HepG2 (cell line): ENCODE results near the gene NAA38. TPM values are rescaled to one million over a fixed set of nuclear protein-coding genes. Genes with fewer than 3 reads are reported as not detected.

Source experiments
- ETV5 ChIP-seq: IDR thresholded peaks from 2 replicates; pipeline ENCODE4 v1.6.1; 2018; ENCODE audit warnings: missing biosample characterization, missing genetic modification reagents, inconsistent platforms, borderline replicate concordance
- FOXP4 ChIP-seq: sonication (generic); formaldehyde crosslinking; IDR thresholded peaks from 2 replicates; pipeline ENCODE4 v1.4.0; 2020; ENCODE audit warnings: missing genetic modification reagents
- MEIS1 ChIP-seq: sonication (generic); formaldehyde crosslinking; IDR thresholded peaks from 2 replicates; pipeline ENCODE4 v1.9.0; 2021; ENCODE audit warnings: mild to moderate bottlenecking, missing genetic modification reagents, moderate library complexity, borderline replicate concordance
- NCOA1 ChIP-seq: sonication (generic); formaldehyde crosslinking; IDR thresholded peaks from 2 replicates; pipeline ENCODE4 v1.9.0; 2021; ENCODE audit warnings: missing genetic modification reagents
- NFRKB ChIP-seq: fragments of 450-650 bp; IDR thresholded peaks from 2 replicates; pipeline ENCODE4 v1.6.1; 2017
- PBX2 ChIP-seq: IDR thresholded peaks from 2 replicates; pipeline ENCODE4 v1.6.1; 2016; ENCODE audit warnings: control low read depth
- RXRB ChIP-seq: IDR thresholded peaks from 2 replicates; pipeline ENCODE4 v1.6.1; 2016; ENCODE audit warnings: borderline replicate concordance, missing genetic modification reagents, missing compliant biosample characterization
- SIX4 ChIP-seq: sonication (generic); formaldehyde crosslinking; IDR thresholded peaks from 2 replicates; pipeline ENCODE4 v1.4.0; 2020; ENCODE audit warnings: missing genetic modification reagents
- STAG1 ChIP-seq: sonication (generic); formaldehyde crosslinking; IDR thresholded peaks from 2 replicates; pipeline ENCODE4 v1.4.0; 2020; ENCODE audit warnings: missing genetic modification reagents
- TBX3 ChIP-seq: fragments of 450-650 bp; IDR thresholded peaks from 2 replicates; pipeline ENCODE4 v1.6.1; 2017; ENCODE audit warnings: antibody characterized with exemption, mild to moderate bottlenecking, inconsistent platforms, borderline replicate concordance
- ZBTB39 ChIP-seq: sonication (generic); formaldehyde crosslinking; IDR thresholded peaks from 2 replicates; pipeline ENCODE4 v1.5.0; 2020; ENCODE audit warnings: missing genetic modification reagents
- ZFP91 ChIP-seq: sonication (generic); formaldehyde crosslinking; IDR thresholded peaks from 2 replicates; pipeline ENCODE4 v1.9.0; 2022; ENCODE audit warnings: missing genetic modification reagents, mild to moderate bottlenecking, borderline replicate concordance
- ZNF274 ChIP-seq: sonication (generic); formaldehyde crosslinking; IDR thresholded peaks from 2 replicates; pipeline ENCODE4 v1.5.1; 2020; ENCODE audit warnings: mild to moderate bottlenecking, missing genetic modification reagents
- ZNF704 ChIP-seq: sonication (generic); formaldehyde crosslinking; IDR thresholded peaks from 2 replicates; pipeline ENCODE4 v1.8.1; 2023; ENCODE audit warnings: mild to moderate bottlenecking, inconsistent platforms, moderate library complexity, missing genetic modification reagents, borderline replicate concordance
- ZNF710 ChIP-seq: sonication (generic); formaldehyde crosslinking; IDR thresholded peaks from 2 replicates; pipeline ENCODE4 v1.5.0; 2020; ENCODE audit warnings: mild to moderate bottlenecking, missing genetic modification reagents, borderline replicate concordance
- polyA plus RNA-seq, 8 experiments: library from polyadenylated mRNA; depleted of rRNA in 3 of 8; stranded (reverse) in 7 of 8; unstranded in 1 of 8; fragments of >200 nt; fragmentation: Illumina TruSeq in 4 of 8; extraction: Trizol in 4 of 8; gene quantifications; 2 replicates each; pipeline versions ENCODE4 v1.2.1 to v1.2.3, GENCODE V29; 2011 to 2016; ENCODE audit warnings: low read depth in 4 of 8, missing spikeins in 1 of 8, mixed read lengths in 1 of 8; ENCODE audit not compliant: insufficient read depth in 1 of 8
- total RNA-seq, 5 experiments: library from RNA; depleted of rRNA; stranded (reverse); fragments of >200 nt; fragmentation: Illumina TruSeq; extraction: Trizol; gene quantifications; 2 replicates each; pipeline ENCODE4 v1.2.3, GENCODE V29; 2016; ENCODE audit warnings: low read depth in 1 of 5

The NAA38 gene
- total and polyA plus RNA-seq, 2 of the 13 experiments (the other 11 are each of a cell fraction or from before 2014, with no cell fraction given) = 46.9 to 91.6 TPM

GRCh38 chr17:7836596-7837407 is 20.6 kb downstream of the NAA38 start (continued):
- TF ChIP-seq ZFP91 = peak; percentile 99
- peak; percentile 81 for TF ChIP-seq ETV5
- peak; percentile 97 for TF ChIP-seq TBX3
- TF ChIP-seq STAG1 (CRISPR knock-in tag) = no peak
- peak; percentile 86; the same call in 1 of the 2 replicates for TF ChIP-seq ZNF710 (CRISPR knock-in tag)
- peak; percentile 7; the same call in 1 of the 2 replicates for TF ChIP-seq ZNF274 (CRISPR knock-in tag)
- TF ChIP-seq FOXP4 (CRISPR knock-in tag) = peak; percentile 91
- peak; percentile 96 for TF ChIP-seq RXRB
- peak; percentile 81; the same call in 1 of the 2 replicates for TF ChIP-seq ZBTB39 (CRISPR knock-in tag)
- TF ChIP-seq PBX2 (CRISPR knock-in tag) = 0 out of 2 replicates have a peak, but pooled peaks have one; percentile 36
- 0 out of 2 replicates have a peak, but pooled peaks have one; percentile 39 for TF ChIP-seq MEIS1 (CRISPR knock-in tag)
- peak; percentile 80; the same call in 1 of the 2 replicates for TF ChIP-seq NCOA1 (CRISPR knock-in tag)
- 0 out of 2 replicates have a peak, but pooled peaks have one; percentile 30 for TF ChIP-seq ZNF704 (CRISPR knock-in tag)
- peak; percentile 79 for TF ChIP-seq SIX4 (CRISPR knock-in tag)
- no peak for TF ChIP-seq NFRKB
